NCI-H524 (cell line): Measurements from ENCODE around the gene RBM48.
"Not testable (repeated sequence)": the region's sequence is repeated elsewhere in the genome, so short reads cannot be mapped to it uniquely, and the experiment has no call there.

Experiments used
- DNase-seq, 2 experiments: peaks; one replicate each; lab custom pipeline; 2025; lab: John Stamatoyannopoulos, UW

Gene RBM48

DNA sequence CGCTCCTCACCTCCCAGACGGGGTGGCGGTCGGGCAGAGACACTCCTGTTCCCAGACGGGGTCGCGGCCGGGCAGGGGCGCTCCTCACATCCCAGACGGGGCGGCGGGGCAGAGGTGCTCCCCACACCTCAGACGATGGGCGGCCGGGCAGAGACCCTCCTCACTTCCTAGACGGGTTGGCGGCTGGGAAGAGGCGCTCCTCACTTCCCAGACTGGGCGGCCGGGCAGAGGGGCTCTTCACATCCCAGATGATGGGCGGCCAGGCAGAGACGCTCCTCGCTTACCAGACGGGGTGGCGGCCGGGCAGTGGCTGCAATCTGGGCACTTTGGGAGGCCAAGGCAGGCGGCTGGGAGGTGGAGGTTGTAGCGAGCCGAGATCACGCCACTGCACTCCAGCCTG lies 16.5 kb downstream of the RBM48 start:
- DNase-seq: not testable (repeated sequence)

DNA sequence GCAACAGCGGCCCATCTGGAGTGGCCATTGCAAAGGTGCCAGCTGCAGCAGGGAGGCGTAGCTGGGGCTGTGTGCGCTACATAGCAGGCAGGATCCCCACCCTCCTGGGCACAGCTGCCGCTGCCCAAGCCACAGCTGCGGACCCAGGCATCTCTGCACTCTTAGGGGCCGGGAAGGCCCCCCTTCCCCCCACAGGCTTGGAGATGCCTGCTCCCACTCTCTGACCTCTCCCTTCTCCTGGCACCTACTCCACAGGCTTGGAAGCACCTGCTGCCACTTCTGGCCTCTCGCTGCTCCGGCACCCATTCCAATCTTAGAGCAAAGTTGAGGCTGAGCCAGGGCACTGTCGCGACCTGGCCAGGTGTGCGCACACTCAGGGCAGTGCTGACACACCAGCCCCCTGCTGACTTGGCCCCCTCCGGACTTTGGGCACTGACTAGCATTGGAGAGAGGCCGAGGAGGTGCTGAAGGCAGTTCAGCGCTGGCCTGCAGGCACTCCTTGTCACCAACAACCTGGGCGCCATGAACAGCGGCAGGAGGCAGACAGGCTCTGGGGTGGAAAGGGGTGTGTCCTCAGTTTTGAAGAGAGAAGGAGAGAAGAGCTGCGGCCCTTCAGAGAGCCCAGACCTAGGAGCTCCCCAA lies 18.4 kb downstream of the RBM48 start:
- peak in 1 of 2 experiments; percentile 17 for DNase-seq

DNA sequence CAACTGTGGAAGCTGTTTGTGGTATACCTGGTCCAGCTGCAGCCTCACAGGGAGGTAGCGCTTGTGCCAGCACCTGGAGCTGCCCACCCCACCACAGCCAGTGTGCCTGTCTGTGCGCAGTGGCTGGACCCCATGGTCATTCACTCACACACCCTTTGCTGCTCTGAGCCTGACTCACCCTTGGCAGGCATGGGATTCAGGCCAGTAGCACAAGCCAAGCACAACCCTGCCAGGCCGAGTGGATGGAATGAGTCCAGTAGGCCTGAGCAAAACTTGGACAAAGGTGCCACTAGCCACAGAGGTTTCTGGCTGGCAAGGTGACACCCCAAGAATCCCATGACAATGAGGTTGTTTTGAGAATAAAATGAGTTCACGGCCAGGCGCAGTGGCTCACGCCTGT lies 19.0 kb downstream of the RBM48 start:
- DNase-seq: no peak

DNA sequence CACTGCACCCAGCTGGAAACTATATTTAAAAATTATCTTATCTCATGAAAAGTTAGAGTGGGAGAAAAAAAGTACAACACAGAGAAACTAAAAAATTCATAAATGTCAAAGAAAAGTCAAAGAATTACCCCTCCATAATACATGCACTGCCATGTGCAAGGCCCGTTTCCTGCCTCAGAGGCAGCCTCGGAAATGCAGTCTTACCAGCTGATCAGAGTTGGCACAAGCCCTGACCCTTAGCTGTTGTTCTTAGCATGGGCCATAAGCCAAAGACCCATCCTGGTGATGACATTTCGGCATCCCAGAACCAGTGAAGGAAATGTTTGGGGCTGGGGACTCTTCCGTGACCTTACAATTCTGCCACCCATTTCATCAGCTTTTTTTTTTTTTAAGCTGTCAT lies 21.6 kb downstream of the RBM48 start:
- no peak for DNase-seq

DNA sequence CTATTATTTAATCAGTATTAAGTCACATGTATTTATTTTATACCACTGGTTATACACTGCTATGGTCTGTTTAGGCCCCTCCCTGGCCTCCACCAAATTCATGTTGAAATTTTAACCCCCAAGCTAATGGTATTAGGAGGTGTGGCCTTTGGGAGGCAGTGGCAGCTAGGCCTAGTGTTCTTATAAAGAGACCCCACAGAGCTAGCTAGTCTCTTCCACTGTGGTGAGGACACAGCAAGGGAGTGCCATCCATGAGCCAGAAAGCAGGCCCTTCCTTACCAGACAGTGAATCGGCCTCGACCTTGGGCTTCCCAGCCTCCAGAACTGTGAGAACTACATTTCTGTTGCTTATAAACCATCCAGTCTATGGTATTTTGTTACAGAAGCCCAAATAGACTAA lies 28.7 kb downstream of the RBM48 start:
- no peak for DNase-seq

DNA sequence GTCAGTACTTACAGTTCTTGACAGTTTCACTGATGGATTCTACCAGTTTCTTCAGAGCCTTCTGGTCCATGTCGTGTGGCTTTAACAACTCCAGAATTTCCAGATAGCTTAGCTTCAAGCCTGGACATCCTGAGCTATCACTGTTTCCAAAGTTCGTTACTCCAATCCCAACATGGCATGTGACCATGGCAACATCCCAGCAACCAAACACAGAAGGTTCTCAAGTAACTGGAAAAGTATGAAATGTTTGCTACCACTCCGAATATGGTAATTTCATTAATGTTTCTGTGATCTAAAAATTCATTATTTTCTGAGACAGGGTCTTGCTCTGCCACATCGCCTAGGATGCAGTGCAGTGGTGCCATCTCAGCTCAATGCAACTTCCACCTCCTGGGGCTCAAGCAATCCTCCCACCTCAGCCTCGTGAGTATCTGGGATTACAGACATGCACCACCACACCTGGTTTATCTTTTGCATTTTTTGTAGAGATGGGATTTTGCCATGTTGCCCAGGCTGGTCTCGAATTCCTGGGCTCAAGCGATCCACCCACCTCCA lies 29.3 kb downstream of the RBM48 start:
- DNase-seq: no peak

DNA sequence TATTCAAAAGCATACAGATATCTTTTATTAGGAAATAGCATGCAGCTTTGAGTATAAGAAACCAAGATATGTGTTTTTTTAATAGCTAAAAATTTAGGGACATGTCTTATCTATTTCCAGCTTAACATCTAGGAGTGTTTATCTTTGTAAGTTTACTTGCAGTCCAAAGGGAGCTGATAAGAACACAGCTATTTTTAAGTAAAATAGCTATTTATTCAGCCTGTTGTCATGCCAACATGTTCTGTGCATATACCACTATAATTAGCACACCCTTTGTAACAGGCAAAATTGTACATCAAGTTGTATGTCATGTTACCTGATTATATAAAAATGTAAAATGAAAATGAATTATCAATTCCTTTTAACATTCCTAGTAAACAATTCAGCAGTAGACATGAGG lies 32.0 kb downstream of the RBM48 start:
- DNase-seq: no peak

DNA sequence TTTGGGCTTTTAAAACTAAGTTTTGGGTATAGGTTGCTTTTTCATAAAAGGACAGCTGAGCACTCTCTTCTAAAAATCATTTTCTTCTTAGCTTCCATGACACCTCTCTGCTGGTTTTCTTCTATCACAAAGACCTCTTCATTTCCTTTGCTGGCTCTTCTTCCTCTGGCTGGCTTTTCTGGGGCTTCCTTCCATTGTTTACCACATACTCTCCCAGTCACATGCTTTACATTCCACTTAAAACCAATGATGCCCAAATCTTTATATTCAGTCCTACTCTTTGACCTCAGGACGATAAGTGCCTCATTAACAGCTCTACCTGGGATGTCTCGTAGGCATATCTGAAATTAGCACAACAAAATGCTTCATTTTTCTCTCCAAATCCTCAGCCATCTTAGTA lies 34.8 kb downstream of the RBM48 start:
- no peak for DNase-seq

DNA sequence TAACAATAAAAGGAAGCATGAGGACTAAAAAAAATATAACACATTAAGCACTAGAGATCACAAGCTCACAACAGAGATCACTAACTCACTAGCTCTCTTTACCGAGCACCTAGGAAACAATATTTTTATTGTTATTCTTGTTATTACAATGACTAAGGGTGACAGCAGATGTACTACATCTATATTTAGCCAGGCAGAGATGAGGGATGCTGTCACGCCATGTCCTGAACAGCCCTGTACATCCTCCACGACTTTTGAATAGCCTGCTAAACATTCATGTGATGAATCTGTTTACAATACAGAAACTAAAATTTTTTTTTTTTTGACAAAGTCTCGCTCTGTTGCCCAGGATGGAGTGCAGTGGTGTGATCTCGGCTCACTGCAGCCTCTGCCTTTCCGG lies 38.9 kb downstream of the RBM48 start:
- DNase-seq: no peak

DNA sequence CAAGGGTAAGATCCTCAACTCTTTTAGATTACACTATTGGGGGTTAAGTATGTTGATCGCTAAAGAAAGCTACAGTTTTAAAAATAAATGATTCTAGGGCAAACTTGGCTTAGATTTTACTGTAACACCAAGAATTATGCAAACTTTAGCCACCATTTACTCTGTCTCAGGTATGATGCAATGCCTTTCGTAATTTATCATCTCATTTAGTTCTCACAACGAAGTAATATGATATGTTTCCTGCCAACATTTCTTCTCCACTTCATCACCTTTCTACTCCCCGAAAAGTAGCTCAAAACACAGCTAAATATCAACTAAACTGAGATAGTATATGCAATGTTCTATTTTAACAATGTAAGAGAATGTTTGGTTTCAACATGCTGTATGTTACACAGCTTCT lies 40.5 kb downstream of the RBM48 start:
- DNase-seq: no peak

DNA sequence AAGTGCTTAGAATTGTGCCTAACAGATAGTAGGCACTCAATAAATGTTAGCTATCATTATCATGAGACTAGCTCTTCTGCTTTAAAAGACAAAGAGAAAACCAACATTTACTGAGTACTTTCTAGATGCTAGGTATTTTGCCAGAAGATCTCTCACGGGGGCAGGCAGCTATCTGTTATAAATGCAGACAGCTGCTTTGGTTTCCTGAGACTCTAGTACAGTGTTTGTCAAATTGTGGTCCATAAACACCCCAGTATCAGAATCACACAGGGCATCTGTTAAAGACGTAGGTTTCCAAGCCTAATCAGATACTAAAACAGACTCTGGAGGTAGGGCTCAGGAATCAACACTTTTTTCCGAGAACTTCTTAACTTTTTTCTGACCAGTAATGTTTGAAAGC lies 47.7 kb downstream of the RBM48 start:
- DNase-seq: no peak

DNA sequence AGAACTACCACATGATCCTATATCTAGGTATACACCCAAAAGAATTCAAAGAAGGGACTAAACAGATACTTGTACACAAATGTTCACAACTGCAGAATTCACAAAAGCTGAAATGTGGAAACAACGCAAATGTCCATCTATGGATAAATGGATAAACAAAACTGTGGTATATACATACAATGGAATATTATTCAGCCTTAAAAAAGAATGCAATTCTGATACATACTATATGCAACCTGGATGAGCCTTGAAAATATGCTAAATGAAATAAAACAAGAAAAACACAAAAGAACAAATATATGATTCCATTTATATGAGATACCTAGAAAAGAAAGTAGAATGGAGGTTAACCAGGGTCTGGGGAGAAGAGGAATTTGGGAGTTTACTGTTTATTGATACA lies 54.4 kb downstream of the RBM48 start:
- DNase-seq: no peak

DNA sequence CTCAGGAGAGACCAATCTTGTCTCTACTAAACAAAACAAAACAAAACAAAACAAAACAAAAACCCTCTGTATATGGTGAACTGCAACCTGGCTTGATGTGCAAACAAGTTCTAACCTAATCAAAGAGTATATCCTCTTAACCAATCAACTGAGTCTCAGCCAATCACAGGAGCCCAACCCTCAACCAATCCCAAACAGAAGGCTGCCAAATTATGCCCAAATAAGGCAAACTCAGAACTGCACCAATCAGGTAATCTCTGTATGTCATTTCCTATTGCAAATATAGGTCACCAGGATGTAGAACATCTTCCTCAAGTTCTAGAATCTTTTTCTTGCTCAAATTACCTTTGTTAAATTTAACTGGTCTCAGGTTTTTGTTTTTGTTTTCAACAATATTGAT lies 56.4 kb downstream of the RBM48 start:
- no peak for DNase-seq

DNA sequence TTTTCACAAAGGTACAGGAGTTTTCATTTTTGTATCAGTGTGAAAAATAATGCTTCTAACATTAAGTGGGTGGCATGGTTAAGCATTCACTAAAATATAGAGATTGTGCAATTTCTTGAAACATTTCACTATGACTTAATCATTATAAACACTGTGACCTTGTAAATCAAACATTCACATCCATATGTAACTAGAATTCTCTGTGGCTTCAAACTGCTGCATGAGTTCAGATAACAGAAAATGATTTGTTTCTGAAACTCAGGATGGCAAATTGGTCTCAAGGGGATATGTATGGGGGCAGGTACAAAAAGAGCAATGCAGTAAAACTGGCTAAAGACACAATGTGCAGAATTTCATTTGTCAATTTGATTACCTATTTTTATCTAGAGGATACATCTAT lies 57.8 kb downstream of the RBM48 start:
- no peak for DNase-seq

DNA sequence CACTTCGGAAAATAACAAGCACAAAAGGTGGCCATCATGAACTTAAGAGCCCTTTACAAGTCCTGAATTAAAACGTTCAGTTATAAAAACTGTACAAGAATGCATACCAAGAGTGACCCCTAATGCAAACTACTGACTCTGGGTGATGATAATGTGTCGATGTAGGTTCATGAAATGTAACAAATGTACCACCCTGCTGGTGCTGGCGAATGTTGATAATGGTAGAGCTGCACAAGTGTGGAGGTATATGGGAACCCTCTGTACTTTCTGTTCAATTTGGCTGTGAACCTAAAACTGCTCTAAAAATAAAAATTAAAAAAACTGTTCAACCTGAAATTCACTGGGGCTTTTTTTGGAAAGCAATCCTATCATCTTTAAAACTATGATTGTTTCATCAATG lies 58.2 kb downstream of the RBM48 start:
- no peak for DNase-seq
